ENCODE data around the gene MRPL23. TPM values are rescaled to one million over a fixed set of nuclear protein-coding genes. Genes with fewer than 3 reads are reported as not detected.

MRPL23 gene
- total and polyA plus RNA-seq, 2 of the 8 experiments (the other 6 are each of a cell fraction or from before 2014, with no cell fraction given) = 86.4 to 244 TPM

GRCh38 chr11:1920128-1920908 lies 26.8 kb upstream of the MRPL23 start (continued):
- TF ChIP-seq CHD7 (IDR thresholded peaks at IDR 0.05; ENCODE audit: insufficient replicate concordance, low read length) (no peak), JUND (IDR thresholded peaks at IDR 0.05; ENCODE audit: low read length) (no peak), CTBP2 (IDR thresholded peaks at IDR 0.05; ENCODE audit: borderline replicate concordance, insufficient read depth, insufficient read length, low read length) (no peak), RAD21 (IDR thresholded peaks at IDR 0.05 in 1 of 2, conservative IDR thresholded peaks at IDR 0.05 in 1 of 2; ENCODE audit: low read depth in 2 of 2, low read length in 2 of 2) (no peak)
- TF ChIP-seq, protein P1, sequence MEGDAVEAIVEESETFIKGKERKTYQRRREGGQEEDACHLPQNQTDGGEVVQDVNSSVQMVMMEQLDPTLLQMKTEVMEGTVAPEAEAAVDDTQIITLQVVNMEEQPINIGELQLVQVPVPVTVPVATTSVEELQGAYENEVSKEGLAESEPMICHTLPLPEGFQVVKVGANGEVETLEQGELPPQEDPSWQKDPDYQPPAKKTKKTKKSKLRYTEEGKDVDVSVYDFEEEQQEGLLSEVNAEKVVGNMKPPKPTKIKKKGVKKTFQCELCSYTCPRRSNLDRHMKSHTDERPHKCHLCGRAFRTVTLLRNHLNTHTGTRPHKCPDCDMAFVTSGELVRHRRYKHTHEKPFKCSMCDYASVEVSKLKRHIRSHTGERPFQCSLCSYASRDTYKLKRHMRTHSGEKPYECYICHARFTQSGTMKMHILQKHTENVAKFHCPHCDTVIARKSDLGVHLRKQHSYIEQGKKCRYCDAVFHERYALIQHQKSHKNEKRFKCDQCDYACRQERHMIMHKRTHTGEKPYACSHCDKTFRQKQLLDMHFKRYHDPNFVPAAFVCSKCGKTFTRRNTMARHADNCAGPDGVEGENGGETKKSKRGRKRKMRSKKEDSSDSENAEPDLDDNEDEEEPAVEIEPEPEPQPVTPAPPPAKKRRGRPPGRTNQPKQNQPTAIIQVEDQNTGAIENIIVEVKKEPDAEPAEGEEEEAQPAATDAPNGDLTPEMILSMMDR (IDR thresholded peaks at IDR 0.05; ENCODE audit: control extremely low read depth in 1 of 3, insufficient read depth in 1 of 3, low read depth in 1 of 3, low read length in 3 of 3) = no peak

Measured in H1 (cell line).